AG04450 (cell line): Measurements from ENCODE around the gene TIMP1. TPM values are rescaled to one million over a fixed set of nuclear protein-coding genes. Genes with fewer than 3 reads are reported as not detected.

Experiments used
- CTCF ChIA-PET: fragments of 300-600, 350-600 bp; formaldehyde crosslinking; extraction: SDS; loops from one replicate; lab custom pipeline; 2022; ENCODE audit warnings: antibody characterized with exemption, inconsistent platforms; lab: Charles Lee
- POLR2A ChIA-PET: fragments of 350-600 bp; formaldehyde crosslinking; extraction: SDS; loops from one replicate; lab custom pipeline; 2021; ENCODE audit warnings: antibody characterized with exemption, inconsistent platforms; lab: Yijun Ruan, JAX
- DNase-seq: peaks from one replicate; pipeline ENCODE4 v3.0.0-alpha.2; 2011; ENCODE audit warnings: low read depth, low spot score
- H3K27ac ChIP-seq: one replicate; pipeline ENCODE4 v1.5.1; 2012; ENCODE audit warnings: low read depth, low read length, control low read depth
- H3K27me3 ChIP-seq: one replicate; pipeline ENCODE4 v1.6.0; 2012; ENCODE audit warnings: low read length; ENCODE audit not compliant: control insufficient read depth, insufficient read depth
- H3K4me3 ChIP-seq: 2 replicates; pipeline ENCODE4 v1.5.1; 2011; ENCODE audit warnings: mild to moderate bottlenecking, low read depth, low read length, control low read depth
- H3K9me3 ChIP-seq: 2 replicates; pipeline ENCODE4 v1.5.1; 2012; ENCODE audit warnings: low read length; ENCODE audit not compliant: control insufficient read depth, insufficient read depth
- CTCF ChIP-seq: IDR thresholded peaks from 2 replicates; pipeline ENCODE4 v1.5.1; 2011; ENCODE audit warnings: low read depth, low read length, control low read depth, inconsistent platforms
- polyA plus RNA-seq: library from polyadenylated mRNA; depleted of rRNA; stranded (reverse); fragments of >200 nt; gene quantifications from 2 replicates; pipeline ENCODE4 v1.2.3, GENCODE V29; 2011; rRNA removed
- small RNA-seq: library from RNA; depleted of rRNA; stranded (forward); fragments of <200 nt; gene quantifications from one replicate; pipeline ENCODE3, GENCODE V24; 2012; ENCODE audit warnings: low read depth; ENCODE audit not compliant: insufficient read length

Gene TIMP1
- polyA plus RNA-seq, 1 experiment = 1,256 TPM

GRCh38 chrX:47632666-47633065 is 50.4 kb downstream of the TIMP1 start:
- no peak for DNase-seq
- CTCF ChIA-PET = no interaction called here
- Histone ChIP-seq H3K27me3 (no peaks in the 10 kb centered on the region), H3K4me3 (no peak overlapping the region), H3K27ac (no peak overlapping the region), H3K9me3 (no peaks in the 10 kb centered on the region)
- TF ChIP-seq CTCF = no peak
- POLR2A ChIA-PET = no interaction called here

- DNase-seq = no peak
- ChIA-PET CTCF (interaction anchor here (0.9 kb wide), 1 partner anchor 11 kb away, joined by 3 read pairs; no protein-coding TSS in a partner anchor), POLR2A (no interaction called here)
- no peak for TF ChIP-seq CTCF
- H3K27me3 ChIP-seq = no peaks in the 10 kb centered on the region
- no peak overlapping the region for H3K4me3 ChIP-seq
- H3K27ac ChIP-seq = no peak overlapping the region
- no peaks in the 10 kb centered on the region for H3K9me3 ChIP-seq
Measured at GRCh38 chrX:47633689-47634590, 51.7 kb downstream of the TIMP1 start.

- no peak overlapping the region for H3K4me3 ChIP-seq
- ChIA-PET CTCF (no interaction called here), POLR2A (no interaction called here)
- no peak overlapping the region for H3K27ac ChIP-seq
- TF ChIP-seq CTCF = no peak
- no peaks in the 10 kb centered on the region for H3K9me3 ChIP-seq
- no peaks in the 10 kb centered on the region for H3K27me3 ChIP-seq
- no peak for DNase-seq
Measured at GRCh38 chrX:47634871-47635575, 52.8 kb downstream of the TIMP1 start.

Small RNA genes lying within 50 kb of the gene (small RNA-seq; reads per million reads assigned to genes)
- gene MIR4769 = not detected

Other genes starting within 250 kb of the TIMP1 start
- 0.07 and 0.10 TPM in 2 replicates for gene ZNF157, start 211.9 kb upstream of the TIMP1 start, polyA plus RNA-seq
- gene ZNF41, start 99.2 kb upstream of the TIMP1 start, polyA plus RNA-seq = 4.5 and 6.2 TPM in 2 replicates
- gene ARAF, start 21.2 kb upstream of the TIMP1 start, polyA plus RNA-seq = 27.3 and 37.8 TPM in 2 replicates
- gene SYN1, start 37.4 kb downstream of the TIMP1 start, polyA plus RNA-seq = 0.24 and 0.37 TPM in 2 replicates
- 0.02 and 0.05 TPM in 2 replicates for gene CFP, start 47.5 kb downstream of the TIMP1 start, polyA plus RNA-seq
- gene ELK1, start 68.1 kb downstream of the TIMP1 start, polyA plus RNA-seq = 22.4 and 24.1 TPM in 2 replicates
- 81.7 and 96.1 TPM in 2 replicates for gene UXT, start 76.7 kb downstream of the TIMP1 start, polyA plus RNA-seq